H1 (cell line): Measurements from ENCODE around the gene GPR17. TPM values are rescaled to one million over a fixed set of nuclear protein-coding genes. Genes with fewer than 3 reads are reported as not detected.

Experiments
- CTCF ChIA-PET: fragments of 300-600 bp; sonication (Branson Sonifier 250); formaldehyde crosslinking; loops from one replicate; lab custom pipeline; 2021; ENCODE audit not compliant: partially characterized antibody; lab: Charles Lee
- POLR2A ChIA-PET: fragments of 300-600 bp; sonication (Branson Sonifier 250); formaldehyde crosslinking; loops from one replicate; lab custom pipeline; 2021; ENCODE audit warnings: inconsistent platforms; ENCODE audit not compliant: partially characterized antibody; lab: Charles Lee
- DNase-seq, 2 experiments: peaks; one replicate each; pipeline versions ENCODE4 v3.0.0 to v3.0.0-alpha.2; 2010 to 2022; ENCODE audit warnings: low spot score in 2 of 2, low read depth in 1 of 2, mixed read lengths in 1 of 2
- FAIRE-seq: peaks from 2 replicates; lab custom pipeline; 2011; peaks lifted over from hg19 to GRCh38; lab: Jason Lieb, UNC
- H2AFZ ChIP-seq: 2 replicates; pipeline ENCODE4 v1.8.1; 2012; ENCODE audit warnings: low read length, inconsistent platforms
- H2AK5ac ChIP-seq: 2 replicates; pipeline ENCODE4 v1.6.1; 2013; ENCODE audit warnings: low read depth, low read length
- H2BK120ac ChIP-seq: replicated peaks from 2 replicates; pipeline ENCODE3; 2013; ENCODE audit warnings: low read depth, low read length, inconsistent platforms
- H2BK12ac ChIP-seq: 2 replicates; pipeline ENCODE4 v1.6.1; 2013; ENCODE audit warnings: low read depth, low read length
- H2BK15ac ChIP-seq: 2 replicates; pipeline ENCODE4 v1.6.1; 2013; ENCODE audit warnings: low read length
- H2BK20ac ChIP-seq: 2 replicates; pipeline ENCODE4 v1.6.1; 2013; ENCODE audit warnings: low read length
- H2BK5ac ChIP-seq: 2 replicates; pipeline ENCODE4 v1.6.1; 2013; ENCODE audit warnings: low read depth, low read length
- H3K14ac ChIP-seq: 2 replicates; pipeline ENCODE4 v1.6.1; 2013; ENCODE audit warnings: inconsistent platforms; ENCODE audit not compliant: insufficient read length
- H3K18ac ChIP-seq: 2 replicates; pipeline ENCODE4 v1.6.1; 2013; ENCODE audit warnings: low read length; ENCODE audit errors: extremely low read depth
- H3K23ac ChIP-seq: 2 replicates; pipeline ENCODE4 v1.6.1; 2013; ENCODE audit warnings: inconsistent platforms; ENCODE audit not compliant: insufficient read length
- H3K23me2 ChIP-seq: 2 replicates; pipeline ENCODE4 v1.6.1; 2013; ENCODE audit warnings: low read depth, low read length
- H3K27ac ChIP-seq: 2 replicates; pipeline ENCODE4 v1.6.1; 2011; ENCODE audit warnings: low read depth, low read length, inconsistent platforms
- H3K27me3 ChIP-seq, 4 experiments: replicated peaks in 1 of 4; 1 replicate in 1 of 4; 2 replicates in 3 of 4; pipeline versions ENCODE4 v1.6.1 to v1.8.1; 2011 to 2013; ENCODE audit warnings: low read length in 3 of 4, mild to moderate bottlenecking in 3 of 4, inconsistent platforms in 2 of 4, mixed read lengths in 2 of 4, moderate library complexity in 1 of 4; ENCODE audit not compliant: control insufficient read depth in 3 of 4, insufficient read depth in 3 of 4; ENCODE audit errors: extremely low read depth in 1 of 4
- H3K36me3 ChIP-seq, 4 experiments: 2 replicates each; pipeline versions ENCODE4 v1.6.1 to v1.8.1; 2011 to 2013; ENCODE audit warnings: mild to moderate bottlenecking in 4 of 4, low read length in 3 of 4, moderate library complexity in 2 of 4, control low read depth in 1 of 4, inconsistent platforms in 1 of 4; ENCODE audit not compliant: insufficient read depth in 4 of 4, control insufficient read depth in 2 of 4
- H3K4ac ChIP-seq: replicated peaks from 2 replicates; pipeline ENCODE3; 2013; ENCODE audit warnings: low read length, low read depth, mixed read lengths, inconsistent platforms; ENCODE audit not compliant: insufficient read length
- H3K4me1 ChIP-seq, 4 experiments: replicated peaks in 1 of 4; 1 replicate in 1 of 4; 2 replicates in 3 of 4; pipeline versions ENCODE4 v1.6.1 to v1.8.1; 2011 to 2013; ENCODE audit warnings: low read length in 3 of 4, inconsistent platforms in 2 of 4, mixed read lengths in 1 of 4; ENCODE audit not compliant: insufficient read depth in 4 of 4, control insufficient read depth in 3 of 4
- H3K4me2 ChIP-seq, 2 experiments: 2 replicates each; pipeline versions ENCODE4 v1.6.1 to v1.8.1; 2011 to 2013; ENCODE audit warnings: low read depth in 2 of 2, low read length in 2 of 2, control low read depth in 1 of 2, inconsistent platforms in 1 of 2, mild to moderate bottlenecking in 1 of 2; ENCODE audit not compliant: insufficient read depth in 1 of 2
- H3K4me3 ChIP-seq, 4 experiments: fragments of 200-600, 300-600 bp in 1 of 4; sonication (generic), shearing (Covaris generic), sonication (Bioruptor Twin) in 1 of 4; 2 replicates each; pipeline versions ENCODE4 v1.5.1 to v1.8.1; 2011 to 2016; ENCODE audit warnings: low read length in 4 of 4, low read depth in 3 of 4, control low read depth in 2 of 4, inconsistent platforms in 2 of 4, mild to moderate bottlenecking in 2 of 4, mixed read lengths in 1 of 4, moderate library complexity in 1 of 4; ENCODE audit not compliant: insufficient read depth in 2 of 4; ENCODE audit errors: extremely low read depth in 1 of 4
- H3K56ac ChIP-seq: replicated peaks from 2 replicates; pipeline ENCODE3; 2013; ENCODE audit warnings: low read depth, mild to moderate bottlenecking, mixed read lengths, low read length, inconsistent platforms; ENCODE audit not compliant: insufficient read length
- H3K79me1 ChIP-seq: 2 replicates; pipeline ENCODE4 v1.6.1; 2013; ENCODE audit warnings: low read depth, low read length, control low read depth
- H3K79me2 ChIP-seq, 2 experiments: 2 replicates each; pipeline versions ENCODE4 v1.6.1 to v1.8.1; 2012 to 2013; ENCODE audit warnings: low read length in 2 of 2, mild to moderate bottlenecking in 2 of 2, inconsistent platforms in 1 of 2; ENCODE audit not compliant: insufficient read depth in 2 of 2, control insufficient read depth in 1 of 2
- H3K9ac ChIP-seq, 4 experiments: replicated peaks in 1 of 4; 1 replicate in 1 of 4; 2 replicates in 3 of 4; pipeline versions ENCODE4 v1.6.1 to v1.8.1; 2011 to 2013; ENCODE audit warnings: low read depth in 3 of 4, low read length in 3 of 4, control low read depth in 2 of 4, mild to moderate bottlenecking in 2 of 4, moderate library complexity in 2 of 4, inconsistent platforms in 1 of 4; ENCODE audit errors: extremely low read depth in 1 of 4
- H3K9me3 ChIP-seq, 2 experiments: 2 replicates each; pipeline versions ENCODE4 v1.6.1 to v1.8.1; 2012 to 2013; ENCODE audit warnings: mild to moderate bottlenecking in 2 of 2, moderate library complexity in 2 of 2, control low read depth in 1 of 2, inconsistent platforms in 1 of 2, low read depth in 1 of 2, low read length in 1 of 2, mixed read lengths in 1 of 2; ENCODE audit not compliant: insufficient read depth in 2 of 2
- H4K20me1 ChIP-seq, 2 experiments: replicated peaks in 1 of 2; 2 replicates each; pipeline versions ENCODE3 to v1.8.1; 2011 to 2013; ENCODE audit warnings: inconsistent platforms in 2 of 2, low read length in 2 of 2, mild to moderate bottlenecking in 1 of 2; ENCODE audit not compliant: insufficient read depth in 2 of 2, control insufficient read depth in 1 of 2
- H4K5ac ChIP-seq: 2 replicates; pipeline ENCODE4 v1.6.1; 2013; ENCODE audit warnings: low read length, low read depth, mixed read lengths, inconsistent platforms; ENCODE audit not compliant: insufficient read length
- H4K8ac ChIP-seq: 2 replicates; pipeline ENCODE4 v1.8.0; 2013; ENCODE audit warnings: mild to moderate bottlenecking, moderate library complexity, low read length, inconsistent platforms; ENCODE audit not compliant: insufficient read depth; ENCODE audit errors: extremely low read depth
- H4K91ac ChIP-seq: replicated peaks from 2 replicates; pipeline ENCODE3; 2013; ENCODE audit warnings: low read length, mixed read lengths, inconsistent platforms; ENCODE audit not compliant: insufficient read length
- ATF2 ChIP-seq: IDR thresholded peaks from 2 replicates; pipeline ENCODE4 v1.6.1; 2012; ENCODE audit warnings: low read length, inconsistent platforms
- BACH1 ChIP-seq: IDR thresholded peaks from 2 replicates; pipeline ENCODE4 v1.6.1; 2012; ENCODE audit warnings: low read length, improper control_type of control experiment
- CTBP2 ChIP-seq: IDR thresholded peaks from 2 replicates; pipeline ENCODE4 v1.7.0; 2011; ENCODE audit warnings: borderline replicate concordance, mild to moderate bottlenecking, moderate library complexity, mixed read lengths, low read length; ENCODE audit not compliant: insufficient read depth, insufficient read length
- EZH2 ChIP-seq: fragments of 200-600 bp; sonication (generic); IDR thresholded peaks from 2 replicates; pipeline ENCODE4 v1.7.1; 2012; ENCODE audit warnings: low read depth, mild to moderate bottlenecking, moderate library complexity, low read length, inconsistent platforms; ENCODE audit not compliant: severe bottlenecking
- GTF2F1 ChIP-seq: IDR thresholded peaks from 2 replicates; pipeline ENCODE4 v1.6.1; 2012; ENCODE audit warnings: low read depth, low read length, improper control_type of control experiment, borderline replicate concordance
- KDM4A ChIP-seq: IDR thresholded peaks from one replicate; pipeline ENCODE4 v1.7.1; 2012; ENCODE audit warnings: low read depth, mild to moderate bottlenecking, moderate library complexity, low read length, inconsistent platforms; ENCODE audit not compliant: severe bottlenecking
- PHF8 ChIP-seq: fragments of 200-600 bp; sonication (generic); conservative IDR thresholded peaks from 2 replicates; pipeline ENCODE4 v1.7.1; 2012; ENCODE audit warnings: low read depth, mild to moderate bottlenecking, inconsistent platforms, low read length, moderate library complexity
- RAD21 ChIP-seq, 2 experiments: IDR thresholded peaks in 1 of 2; conservative IDR thresholded peaks in 1 of 2; 2 replicates each; pipeline ENCODE4 v1.6.1; 2011; ENCODE audit warnings: low read depth in 2 of 2, low read length in 2 of 2, improper control_type of control experiment in 1 of 2, inconsistent platforms in 1 of 2, mild to moderate bottlenecking in 1 of 2, moderate library complexity in 1 of 2
- SIRT6 ChIP-seq: IDR thresholded peaks from one replicate; pipeline ENCODE4 v1.7.1; 2012; ENCODE audit warnings: low read length, inconsistent platforms
- SP4 ChIP-seq: IDR thresholded peaks from 2 replicates; pipeline ENCODE4 v1.6.1; 2012; ENCODE audit warnings: low read length, inconsistent platforms
- SUZ12 ChIP-seq: fragments of 200-600 bp; sonication (generic); IDR thresholded peaks from 2 replicates; pipeline ENCODE4 v1.6.1; 2012; ENCODE audit warnings: mild to moderate bottlenecking, inconsistent platforms, low read length, moderate library complexity, mixed read lengths
- TAF7 ChIP-seq: optimal IDR thresholded peaks from 2 replicates; pipeline ENCODE3; 2011; ENCODE audit warnings: low read depth, mild to moderate bottlenecking, inconsistent platforms, low read length, moderate library complexity, borderline replicate concordance
- WGBS, 2 experiments: shearing (Covaris generic) in 1 of 2; methylation state at CpG; one replicate each; pipeline versions ENCODE4 v1.1.6 to v1.1.7; 2013 to 2015; ENCODE audit warnings: low lambda C conversion rate in 2 of 2, mixed read lengths in 2 of 2, inconsistent platforms in 1 of 2, low coverage in 1 of 2, missing lambda C conversion rate in 1 of 2; ENCODE audit not compliant: insufficient replicate concordance in 2 of 2, insufficient coverage in 1 of 2, insufficient read length in 1 of 2; ENCODE audit errors: extremely low coverage in 1 of 2, missing lambda C conversion rate in 1 of 2; 5-methylcytosine and 5-hydroxymethylcytosine counted together
- polyA plus RNA-seq, 7 experiments: library from polyadenylated mRNA; depleted of rRNA in 3 of 7; stranded (reverse) in 5 of 7; unstranded in 2 of 7; fragments of >200 nt in 5 of 7; fragments of 200-250 nt in 2 of 7; gene quantifications; 1 replicate in 5 of 7; 2 replicates in 1 of 7; 4 replicates in 1 of 7; pipeline versions ENCODE4 v1.2.1 to v1.2.3, GENCODE V29; 2011 to 2013; ENCODE audit warnings: missing spikeins in 2 of 7, mixed read lengths in 2 of 7
- total RNA-seq: library from RNA; stranded (reverse); fragmentation: NEBNext Ultra II Directional; extraction: Animal tissue kit (Norgen Biotek cat#: 25700); gene quantifications from 2 replicates; pipeline ENCODE4 v1.2.1, GENCODE V29; 2021

Gene GPR17
- total and polyA plus RNA-seq, 2 of the 8 experiments (the other 6 are each of a cell fraction or from before 2014, with no cell fraction given) = 0.03 TPM; not detected in 1

- Histone ChIP-seq H2BK15ac (no peak overlapping the region), H3K4ac (no peak overlapping the region), H4K91ac (no peak overlapping the region), H3K23ac (no peak overlapping the region), H3K56ac (no peak overlapping the region), H2BK20ac (no peak overlapping the region), H2BK120ac (no peak overlapping the region), H3K4me2 (no peak overlapping the region), H3K14ac (no peak overlapping the region), H3K18ac (no peak overlapping the region), H4K20me1 (no peaks in the 10 kb centered on the region), H3K23me2 (no peaks in the 10 kb centered on the region), H3K79me1 (no peaks in the 10 kb centered on the region), H2AK5ac (no peak overlapping the region), H2AFZ (no peak overlapping the region), H3K36me3 (no peaks in the 10 kb centered on the region), H3K79me2 (no peaks in the 10 kb centered on the region), H2BK5ac (no peak overlapping the region), H3K27me3 (peaks cover 0 to 2% (median 0%) of the 10 kb centered on the region in 4 experiments; a peak in 1 of 7 replicates), H2BK12ac (no peak overlapping the region), H3K4me1 (no peaks in the 10 kb centered on the region), H3K9ac (no peak overlapping the region), H3K9me3 (no peaks in the 10 kb centered on the region; a peak in 1 of 4 replicates), H3K4me3 (no peak overlapping the region), H3K27ac (no peak overlapping the region), H4K8ac (no peak overlapping the region), H4K5ac (no peak overlapping the region)
- ChIA-PET CTCF (interaction anchor here (1.0 to 2.0 kb wide), 4 partner anchors 8 to 75 kb away, joined by 3 to 6 read pairs (median 4); no protein-coding TSS in a partner anchor), POLR2A (no interaction called here)
- FAIRE-seq (no peak), DNase-seq (no peak)
- 92% methylated on average over 3 of the region's 3 CpGs; no CpG with 5 or more reads in 1 of the 2 experiments for WGBS, 2 experiments
- TF ChIP-seq TAF7 = no peak
- no peak for TF ChIP-seq SUZ12
- TF ChIP-seq EZH2 = no peak
- no peak for TF ChIP-seq SP4
- TF ChIP-seq GTF2F1 = no peak
- no peak for TF ChIP-seq CTBP2
- no peak for TF ChIP-seq ATF2
- TF ChIP-seq BACH1 = no peak
- no peak for TF ChIP-seq SIRT6
- no peak for TF ChIP-seq RAD21 (IDR thresholded peaks at IDR 0.05 in 1 of 2, conservative IDR thresholded peaks at IDR 0.05 in 1 of 2; ENCODE audit: low read depth in 2 of 2, low read length in 2 of 2)
- no peak for TF ChIP-seq PHF8
- TF ChIP-seq KDM4A = no peak
These were observed 47.2 kb upstream of the GPR17 start for GRCh38 chr2:127598711-127599110.
